ENCODE results near the gene LDB3.
A peak's percentile ranks its signal among the peaks of the same experiment; 100 is the strongest.

Gene LDB3

GRCh38 chr10:86706401-86706841, 38.1 kb downstream of the LDB3 start:
- DNase-seq (ENCODE audit: low read depth in 2 of 2), result no peak

- DNase-seq (ENCODE audit: low read depth in 2 of 2), result no peak
Measured at GRCh38 chr10:86706977-86707376, 38.7 kb downstream of the LDB3 start.

DNA sequence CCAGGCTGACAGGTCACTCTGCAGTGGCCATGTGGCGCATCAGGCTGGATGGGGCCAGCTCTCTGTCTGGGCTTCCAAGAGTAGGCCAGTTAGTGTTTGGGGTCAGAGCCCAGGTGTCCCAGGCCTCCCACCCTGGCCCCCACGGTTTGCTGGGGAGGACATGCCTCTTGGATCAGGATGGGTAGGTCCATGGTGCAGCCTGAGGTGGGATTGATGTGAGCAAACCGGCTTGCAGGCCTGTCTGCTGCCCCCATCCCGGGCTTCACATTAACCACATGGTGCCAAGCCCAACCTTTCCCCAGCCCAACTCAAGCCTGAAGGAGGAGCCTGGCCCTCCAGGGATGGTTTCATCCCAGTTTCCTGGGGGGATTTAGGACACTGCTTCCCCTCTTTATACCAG, 39.2 kb downstream of the LDB3 start:
- DNase-seq (ENCODE audit: low read depth in 2 of 2), result no peak

GRCh38 chr10:86708068-86708782, 39.9 kb downstream of the LDB3 start:
- no peak for DNase-seq (ENCODE audit: low read depth in 2 of 2)

DNA sequence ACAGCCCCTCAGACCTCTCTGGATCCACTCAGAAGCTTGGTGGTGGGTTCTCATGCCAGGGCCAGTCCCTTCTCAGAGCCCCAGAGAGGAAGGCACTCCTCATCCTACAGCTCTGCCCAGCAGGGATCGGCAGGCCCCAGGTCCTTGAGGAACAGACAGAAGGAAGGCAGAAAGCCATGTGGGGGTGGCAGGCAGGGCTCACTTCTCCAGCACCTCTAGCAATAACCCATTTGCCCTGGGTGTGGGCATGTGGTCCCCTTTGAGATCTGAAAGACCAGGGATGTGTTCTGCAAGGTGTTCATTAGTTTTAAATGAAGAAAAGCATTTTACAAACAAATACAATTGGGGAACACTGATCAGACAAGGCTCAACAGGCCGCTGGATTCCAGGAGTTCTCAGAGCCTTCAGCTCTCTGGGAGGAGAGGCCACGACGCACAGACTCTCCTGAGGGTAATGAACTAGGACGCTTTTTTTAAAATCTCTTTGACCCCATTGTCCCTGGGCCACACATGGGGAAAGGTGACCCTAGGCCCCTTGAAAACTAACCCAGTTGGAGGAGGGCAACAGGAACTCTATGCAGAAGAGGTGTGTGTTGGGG, 40.6 kb downstream of the LDB3 start:
- DNase-seq (ENCODE audit: low read depth in 2 of 2), result no peak

- no peak for DNase-seq (ENCODE audit: low read depth in 2 of 2)
Measured at GRCh38 chr10:86709396-86710185, 41.3 kb downstream of the LDB3 start.

GRCh38 chr10:86710987-86711512, 42.7 kb downstream of the LDB3 start:
- DNase-seq (ENCODE audit: low read depth in 2 of 2), result peak; percentile 58 to 64

GRCh38 chr10:86711513-86712316, 43.4 kb downstream of the LDB3 start:
- peak; percentile 12 to 14 for DNase-seq (ENCODE audit: low read depth in 2 of 2)

DNA sequence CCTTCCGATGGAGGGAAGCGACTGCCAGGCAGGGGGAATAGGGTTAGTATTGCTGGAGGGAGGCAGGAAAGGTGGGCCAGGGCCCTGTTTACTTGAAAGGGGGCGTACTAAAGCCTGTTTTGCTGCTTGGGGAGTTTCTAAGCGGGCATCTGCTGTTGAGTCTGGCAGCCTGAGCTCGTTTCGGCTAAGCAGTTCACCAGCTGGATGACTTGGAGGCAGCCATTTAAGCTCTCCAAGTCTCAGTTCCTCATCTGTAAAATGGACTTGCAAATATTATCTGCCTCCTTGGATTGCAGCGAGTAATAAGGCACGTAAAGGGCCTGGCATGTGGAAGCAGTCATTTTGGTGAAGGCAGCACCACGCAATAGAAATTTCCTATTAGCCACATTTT, 44.0 kb downstream of the LDB3 start:
- DNase-seq (ENCODE audit: low read depth in 2 of 2), result no peak

DNA sequence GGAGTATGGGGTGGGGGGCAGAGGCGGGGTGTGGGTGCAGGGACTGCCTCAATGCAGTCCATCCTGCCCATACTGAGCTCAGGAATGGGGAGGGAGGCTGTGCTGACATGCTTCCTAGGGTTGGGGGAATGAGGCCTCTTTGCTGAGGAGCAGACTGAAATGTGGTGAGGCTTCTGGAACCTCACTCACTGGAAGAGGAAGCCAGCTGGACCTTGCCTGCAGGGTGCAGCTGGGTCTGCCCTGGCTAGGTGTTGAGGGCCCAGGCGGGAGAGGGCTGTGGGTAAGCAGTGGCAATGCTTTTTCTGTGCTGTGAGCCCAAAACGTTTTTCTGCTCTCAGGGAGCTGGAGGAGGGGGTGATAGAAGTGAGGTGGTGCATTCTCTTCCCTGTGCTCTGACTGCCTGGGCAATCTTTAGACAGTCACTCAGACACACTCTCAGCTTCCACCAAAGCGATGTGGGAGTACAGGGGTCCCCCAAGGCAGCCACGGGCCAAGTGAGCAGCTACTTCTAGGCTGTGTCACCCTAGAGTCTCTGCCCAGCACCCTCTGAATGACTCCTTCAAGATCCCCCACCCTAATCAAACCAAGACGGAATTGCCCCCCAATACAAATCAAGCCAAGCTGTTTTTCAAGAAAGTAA, 47.0 kb downstream of the LDB3 start:
- no peak for DNase-seq (ENCODE audit: low read depth in 2 of 2)

DNA sequence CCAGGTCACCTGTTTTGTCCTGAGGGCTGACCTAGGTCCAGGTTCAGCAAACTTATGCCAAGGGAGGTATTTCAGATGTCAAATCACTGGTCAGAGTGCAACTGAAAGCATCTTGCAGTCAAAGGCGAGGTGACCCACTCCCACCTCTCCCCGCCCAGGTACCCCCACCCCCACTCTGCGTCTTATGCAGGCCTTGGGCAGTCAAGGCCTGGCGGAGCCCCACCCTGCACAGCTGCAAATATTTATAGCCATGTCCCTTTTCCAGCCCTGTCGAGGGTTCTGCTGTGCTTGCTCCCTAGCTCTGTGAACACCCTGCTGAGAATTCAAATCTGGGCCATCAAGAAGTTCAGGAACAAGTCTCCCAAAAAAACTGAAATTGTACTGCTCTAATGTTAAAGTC, 47.5 kb downstream of the LDB3 start:
- DNase-seq (ENCODE audit: low read depth in 2 of 2), result no peak

GRCh38 chr10:86716466-86716865, 48.2 kb downstream of the LDB3 start:
- DNase-seq (ENCODE audit: low read depth in 2 of 2), result no peak

- DNase-seq (ENCODE audit: low read depth in 2 of 2), result no peak
Measured at GRCh38 chr10:86718556-86718955, 50.2 kb downstream of the LDB3 start.

- no peak for DNase-seq (ENCODE audit: low read depth in 2 of 2)
Measured at GRCh38 chr10:86721232-86721631, 52.9 kb downstream of the LDB3 start.

- DNase-seq (ENCODE audit: low read depth in 2 of 2), result no peak
Measured at GRCh38 chr10:86723009-86723408, 54.7 kb downstream of the LDB3 start.

GRCh38 chr10:86724445-86724844, 56.1 kb downstream of the LDB3 start:
- no peak for DNase-seq (ENCODE audit: low read depth in 2 of 2)

DNA sequence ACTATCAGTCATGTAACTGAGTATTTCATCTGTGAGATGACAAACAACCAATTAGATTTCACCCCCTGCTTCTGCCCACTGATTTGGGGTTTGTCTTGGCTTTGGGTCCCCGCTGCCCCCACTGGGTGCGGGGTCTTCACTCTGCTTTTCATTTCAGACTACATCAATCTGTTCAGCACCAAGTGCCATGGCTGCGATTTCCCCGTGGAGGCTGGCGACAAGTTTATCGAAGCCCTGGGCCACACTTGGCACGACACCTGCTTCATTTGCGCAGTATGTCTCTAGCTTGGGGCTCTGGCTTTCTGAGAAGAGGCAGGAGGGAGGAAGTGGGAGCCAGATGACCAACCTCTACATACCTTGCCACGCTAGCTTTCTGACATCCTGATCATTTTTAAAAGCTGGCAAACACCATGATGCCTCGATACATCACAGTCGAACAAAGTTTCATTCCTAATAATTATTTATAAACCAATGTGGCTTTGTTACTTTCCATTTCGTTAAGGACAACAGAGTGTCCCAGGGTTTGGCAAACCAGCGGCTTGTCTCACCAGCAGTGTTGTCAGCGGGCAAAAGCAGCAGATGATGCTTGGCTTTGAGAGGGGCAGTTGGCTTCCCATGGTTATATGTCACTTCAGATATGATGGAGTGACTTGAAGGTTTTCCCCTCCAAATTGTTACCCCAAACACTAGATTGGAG, 57.8 kb downstream of the LDB3 start:
- DNase-seq (ENCODE audit: low read depth in 2 of 2), result no peak

- DNase-seq (ENCODE audit: low read depth in 2 of 2), result no peak
Measured at GRCh38 chr10:86726677-86726999, 58.3 kb downstream of the LDB3 start.

- no peak for DNase-seq (ENCODE audit: low read depth in 2 of 2)
Measured at GRCh38 chr10:86727470-86727869, 59.2 kb downstream of the LDB3 start.

- DNase-seq (ENCODE audit: low read depth in 2 of 2), result no peak
Measured at GRCh38 chr10:86728056-86728455, 59.7 kb downstream of the LDB3 start.

GRCh38 chr10:86729677-86730076, 61.4 kb downstream of the LDB3 start:
- DNase-seq (ENCODE audit: low read depth in 2 of 2), result no peak
